Measurements from ENCODE around the gene UBE2D2. TPM values are rescaled to one million over a fixed set of nuclear protein-coding genes. Genes with fewer than 3 reads are reported as not detected.
"Not testable (repeated sequence)": the region's sequence is repeated elsewhere in the genome, so short reads cannot be mapped to it uniquely, and the experiment has no call there.

Gene UBE2D2
- polyA plus RNA-seq, 1 donor: 125 TPM

DNA sequence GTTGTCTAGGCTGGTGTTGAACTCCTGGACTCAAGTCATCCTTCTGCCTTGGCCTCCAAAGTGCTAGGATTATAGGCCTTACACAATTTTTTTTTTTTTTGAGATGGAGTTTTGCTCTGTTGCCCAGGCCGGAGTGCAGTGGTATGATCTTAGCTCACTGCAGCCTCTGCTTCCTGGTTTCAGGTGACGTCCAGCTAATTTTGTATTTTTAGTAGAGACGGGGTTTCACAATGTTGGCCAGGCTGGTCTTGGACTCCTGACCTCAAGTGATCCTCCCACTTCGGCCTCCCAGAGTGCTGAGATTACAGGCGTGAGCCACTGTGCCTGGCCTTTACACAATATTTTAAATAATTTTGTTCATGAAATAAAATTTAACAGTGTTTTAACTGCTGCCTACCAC, 21.0 kb downstream of the UBE2D2 start:
- H3K4me3 ChIP-seq (ENCODE audit: low read length); H3K27ac ChIP-seq (ENCODE audit: low read length); DNase-seq; H3K4me1 ChIP-seq (ENCODE audit: control insufficient read depth, insufficient read depth, low read length); H3K9me3 ChIP-seq (ENCODE audit: control insufficient read depth, low read depth, low read length); H3K27me3 ChIP-seq (ENCODE audit: control insufficient read depth, insufficient read depth, low read length): not testable (repeated sequence)
- WGBS (ENCODE audit: insufficient coverage, low lambda C conversion rate): no CpG with 5 or more reads among the region's 5 CpGs
- peaks cover 15% of the 10 kb centered on the region for H3K36me3 ChIP-seq (ENCODE audit: control insufficient read depth, insufficient read depth, low read length)

DNA sequence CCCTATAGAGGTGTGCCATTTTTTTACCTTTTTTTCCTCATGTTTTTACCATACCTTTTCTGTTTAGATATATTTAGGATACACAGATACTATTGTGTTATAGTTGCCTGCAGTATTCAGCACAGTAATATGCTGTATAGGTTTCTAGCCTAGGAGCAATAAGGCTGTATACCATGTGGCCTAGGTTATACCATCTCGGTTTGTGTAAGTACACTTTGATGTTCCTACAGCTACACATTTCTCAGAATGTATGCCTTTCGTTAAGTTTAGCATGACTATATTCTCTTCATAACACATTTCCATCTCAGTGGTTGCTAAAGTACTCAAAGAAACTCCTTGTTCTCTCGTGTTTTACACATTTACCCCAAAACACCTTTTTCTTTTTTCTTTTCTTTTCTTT, 23.0 kb downstream of the UBE2D2 start:
- 96% methylated on average over 2 of the region's 3 CpGs for WGBS (ENCODE audit: insufficient coverage, low lambda C conversion rate)
- Histone ChIP-seq H3K36me3 (ENCODE audit: control insufficient read depth, insufficient read depth, low read length) (peaks cover 19% of the 10 kb centered on the region), H3K27me3 (ENCODE audit: control insufficient read depth, insufficient read depth, low read length) (no peaks in the 10 kb centered on the region), H3K4me1 (ENCODE audit: control insufficient read depth, insufficient read depth, low read length) (no peaks in the 10 kb centered on the region), H3K9me3 (ENCODE audit: control insufficient read depth, low read depth, low read length) (no peaks in the 10 kb centered on the region), H3K4me3 (ENCODE audit: low read length) (no peak overlapping the region), H3K27ac (ENCODE audit: low read length) (no peak overlapping the region)
- DNase-seq: no peak

DNA sequence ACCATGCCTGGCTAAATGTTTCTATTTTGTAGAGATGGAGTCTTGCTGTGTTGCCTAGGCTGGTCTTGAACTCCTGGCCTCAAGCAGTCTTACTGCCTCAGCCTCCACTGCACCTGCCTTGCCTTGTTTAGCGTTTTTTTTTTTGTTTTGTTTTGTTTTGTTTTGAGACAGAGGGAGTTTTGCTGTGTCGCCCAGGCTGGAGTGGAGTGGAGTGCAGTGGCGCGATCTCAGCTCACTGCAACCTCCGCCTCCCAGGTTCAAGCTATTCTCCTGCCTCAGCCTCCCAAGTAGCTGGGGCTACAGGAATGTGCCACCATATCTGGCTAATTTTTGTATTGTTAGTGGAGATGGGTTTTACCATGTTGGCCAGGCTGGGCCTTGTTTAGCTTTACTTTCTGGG, 27.0 kb downstream of the UBE2D2 start:
- H3K36me3 ChIP-seq (ENCODE audit: control insufficient read depth, insufficient read depth, low read length): peaks cover 13% of the 10 kb centered on the region
- WGBS (ENCODE audit: insufficient coverage, low lambda C conversion rate): no CpG with 5 or more reads among the region's 5 CpGs
- H3K27me3 ChIP-seq (ENCODE audit: control insufficient read depth, insufficient read depth, low read length); H3K4me1 ChIP-seq (ENCODE audit: control insufficient read depth, insufficient read depth, low read length); DNase-seq; H3K4me3 ChIP-seq (ENCODE audit: low read length); H3K27ac ChIP-seq (ENCODE audit: low read length); H3K9me3 ChIP-seq (ENCODE audit: control insufficient read depth, low read depth, low read length): not testable (repeated sequence)

DNA sequence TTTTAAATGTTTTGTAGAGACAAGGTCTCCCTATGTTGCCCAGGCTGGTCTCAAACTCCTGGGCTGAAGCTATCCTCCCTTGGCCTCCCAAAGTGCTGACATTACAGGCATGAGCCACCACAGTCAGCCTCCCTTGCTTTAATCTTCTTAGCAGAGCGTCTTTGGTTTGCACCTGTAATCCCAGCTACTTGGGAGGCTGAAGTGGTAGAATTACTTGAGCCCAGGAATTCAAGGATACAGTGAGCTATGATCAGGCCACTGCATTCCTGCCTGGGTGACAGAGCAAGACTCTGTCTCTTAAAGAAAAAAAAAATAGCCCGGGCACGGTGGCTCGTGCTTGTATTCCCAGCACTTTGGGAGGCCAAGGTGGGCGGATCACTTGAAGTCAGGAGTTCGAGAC, 27.8 kb downstream of the UBE2D2 start:
- H3K4me3 ChIP-seq (ENCODE audit: low read length): no peak overlapping the region
- no peak overlapping the region for H3K27ac ChIP-seq (ENCODE audit: low read length)
- peaks cover 13% of the 10 kb centered on the region for H3K36me3 ChIP-seq (ENCODE audit: control insufficient read depth, insufficient read depth, low read length)
- no peaks in the 10 kb centered on the region for H3K27me3 ChIP-seq (ENCODE audit: control insufficient read depth, insufficient read depth, low read length)
- DNase-seq: no peak
- no peaks in the 10 kb centered on the region for H3K4me1 ChIP-seq (ENCODE audit: control insufficient read depth, insufficient read depth, low read length)
- H3K9me3 ChIP-seq (ENCODE audit: control insufficient read depth, low read depth, low read length): no peaks in the 10 kb centered on the region
- WGBS (ENCODE audit: insufficient coverage, low lambda C conversion rate): no CpG with 5 or more reads among the region's 6 CpGs

DNA sequence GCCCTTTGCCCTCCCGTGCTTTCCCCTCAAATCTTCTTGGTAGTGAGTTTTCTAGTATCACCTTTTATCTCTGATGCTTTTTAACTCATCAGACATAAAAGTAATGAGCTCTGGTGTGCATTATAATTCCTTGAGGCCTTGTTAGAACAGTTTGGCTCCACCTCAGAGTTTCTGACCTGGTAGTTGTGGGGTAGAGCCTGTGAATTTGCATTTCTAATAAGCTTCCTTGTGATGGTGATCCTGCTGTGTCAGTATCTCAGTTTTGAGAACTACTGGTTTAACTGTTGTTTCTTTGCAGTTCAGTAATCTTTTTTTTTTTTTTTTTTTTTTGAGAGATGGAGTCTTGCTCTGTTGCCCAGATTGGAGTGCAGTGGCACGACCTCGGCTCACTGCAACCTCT, 31.1 kb downstream of the UBE2D2 start:
- no peaks in the 10 kb centered on the region for H3K4me1 ChIP-seq (ENCODE audit: control insufficient read depth, insufficient read depth, low read length)
- DNase-seq: no peak
- H3K9me3 ChIP-seq (ENCODE audit: control insufficient read depth, low read depth, low read length): no peaks in the 10 kb centered on the region
- no peak overlapping the region for H3K27ac ChIP-seq (ENCODE audit: low read length)
- no peaks in the 10 kb centered on the region for H3K27me3 ChIP-seq (ENCODE audit: control insufficient read depth, insufficient read depth, low read length)
- no peak overlapping the region for H3K4me3 ChIP-seq (ENCODE audit: low read length)
- 83% methylated on average over 1 of the region's 3 CpGs for WGBS (ENCODE audit: insufficient coverage, low lambda C conversion rate)
- peaks cover 4% of the 10 kb centered on the region for H3K36me3 ChIP-seq (ENCODE audit: control insufficient read depth, insufficient read depth, low read length)

DNA sequence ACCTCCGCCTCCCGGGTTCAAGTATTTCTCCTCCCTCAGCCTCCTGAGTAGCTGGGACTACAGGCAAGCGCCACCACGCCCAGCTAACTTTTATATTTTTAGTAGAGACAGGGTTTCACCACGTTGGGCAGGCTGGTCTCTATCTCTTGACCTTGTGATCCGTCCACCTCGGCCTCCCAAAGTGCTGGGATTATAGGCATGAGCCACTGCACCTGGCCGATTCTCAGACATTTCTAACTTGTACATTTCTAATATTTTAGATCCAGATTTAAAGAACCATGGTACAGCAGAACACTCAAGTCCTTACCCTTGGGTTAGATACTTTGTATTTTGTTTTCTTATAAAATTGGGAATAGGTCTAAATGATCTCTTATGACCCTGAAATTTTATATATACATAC, 31.9 kb downstream of the UBE2D2 start:
- not testable (repeated sequence) for H3K36me3 ChIP-seq (ENCODE audit: control insufficient read depth, insufficient read depth, low read length); DNase-seq; H3K27ac ChIP-seq (ENCODE audit: low read length); H3K4me3 ChIP-seq (ENCODE audit: low read length); H3K9me3 ChIP-seq (ENCODE audit: control insufficient read depth, low read depth, low read length); H3K27me3 ChIP-seq (ENCODE audit: control insufficient read depth, insufficient read depth, low read length); H3K4me1 ChIP-seq (ENCODE audit: control insufficient read depth, insufficient read depth, low read length)
- no CpG with 5 or more reads among the region's 8 CpGs for WGBS (ENCODE audit: insufficient coverage, low lambda C conversion rate)

DNA sequence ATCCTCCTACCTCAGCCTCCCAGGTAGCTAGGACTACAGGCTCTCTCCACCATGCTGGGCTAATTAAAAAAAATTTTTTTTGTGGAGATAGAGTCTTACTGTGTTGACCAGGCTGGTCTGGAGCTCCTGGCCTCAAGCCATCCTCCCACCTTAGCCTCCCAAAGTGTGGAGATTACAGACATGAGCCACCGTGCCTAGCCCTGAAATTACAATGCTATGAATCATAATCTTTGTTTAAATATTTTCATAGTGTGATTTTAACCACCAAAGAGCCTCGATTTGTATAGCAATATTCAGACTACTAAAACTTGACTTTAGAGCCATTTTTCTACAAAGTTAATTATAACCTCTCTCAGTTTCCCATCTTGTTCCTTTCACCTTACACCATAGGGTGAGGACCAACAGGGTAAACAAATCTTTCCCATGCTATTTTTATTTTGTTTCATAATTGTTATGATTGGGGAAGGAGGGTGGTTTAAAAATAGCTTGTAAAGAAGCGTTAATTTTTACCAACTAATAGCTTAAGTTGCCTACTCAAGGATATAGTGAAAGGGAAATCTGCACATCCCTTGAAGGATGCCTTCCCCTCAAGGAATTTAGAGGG, 32.7 kb downstream of the UBE2D2 start:
- no peak for DNase-seq
- Histone ChIP-seq H3K4me1 (ENCODE audit: control insufficient read depth, insufficient read depth, low read length) (no peaks in the 10 kb centered on the region), H3K36me3 (ENCODE audit: control insufficient read depth, insufficient read depth, low read length) (peaks cover 2% of the 10 kb centered on the region), H3K27me3 (ENCODE audit: control insufficient read depth, insufficient read depth, low read length) (no peaks in the 10 kb centered on the region), H3K4me3 (ENCODE audit: low read length) (no peak overlapping the region), H3K27ac (ENCODE audit: low read length) (no peak overlapping the region), H3K9me3 (ENCODE audit: control insufficient read depth, low read depth, low read length) (no peaks in the 10 kb centered on the region)
- WGBS (ENCODE audit: insufficient coverage, low lambda C conversion rate): 100% methylated on average over 1 of the region's 3 CpGs

DNA sequence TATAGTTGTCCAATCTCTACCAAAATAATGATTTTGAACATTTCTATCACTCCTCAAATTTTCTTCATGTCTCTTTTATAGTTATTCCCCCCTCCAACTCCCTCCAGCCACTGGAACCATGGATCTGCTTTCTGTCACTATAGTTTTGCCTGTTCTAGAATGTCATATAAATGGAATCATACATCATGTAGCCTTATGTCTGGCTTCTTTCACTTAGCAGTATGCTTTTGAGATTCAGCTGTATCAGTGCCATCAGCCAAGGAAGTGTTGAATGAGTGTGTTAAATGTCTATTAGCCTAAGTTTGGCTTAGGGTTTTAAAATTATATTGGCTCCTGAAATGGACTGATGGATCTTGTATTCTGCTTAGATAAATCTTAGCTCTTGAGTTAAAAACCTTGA, 36.0 kb downstream of the UBE2D2 start:
- no peak for DNase-seq
- Histone ChIP-seq H3K4me3 (ENCODE audit: low read length) (no peak overlapping the region), H3K4me1 (ENCODE audit: control insufficient read depth, insufficient read depth, low read length) (no peaks in the 10 kb centered on the region), H3K9me3 (ENCODE audit: control insufficient read depth, low read depth, low read length) (no peaks in the 10 kb centered on the region), H3K27me3 (ENCODE audit: control insufficient read depth, insufficient read depth, low read length) (no peaks in the 10 kb centered on the region), H3K36me3 (ENCODE audit: control insufficient read depth, insufficient read depth, low read length) (peaks cover 17% of the 10 kb centered on the region), H3K27ac (ENCODE audit: low read length) (no peak overlapping the region)

DNA sequence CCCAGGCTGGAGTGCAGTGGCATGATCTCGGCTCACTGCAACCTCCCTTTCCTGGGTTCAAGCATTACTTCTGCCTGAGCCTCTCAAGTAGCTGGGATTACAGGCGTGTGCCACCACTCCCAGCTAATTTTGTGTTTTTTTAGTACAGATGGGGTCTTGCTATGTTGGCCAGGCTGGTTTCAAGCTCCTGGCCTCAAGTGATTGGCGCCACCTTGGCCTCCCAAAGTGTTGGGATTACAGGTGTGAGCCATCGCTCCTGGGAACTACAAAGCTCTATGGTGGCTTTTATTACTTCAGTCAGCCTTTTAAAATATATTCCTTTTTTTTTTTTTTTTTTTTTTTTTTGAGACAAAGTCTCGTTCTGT, 37.4 kb downstream of the UBE2D2 start:
- no CpG with 5 or more reads among the region's 5 CpGs for WGBS (ENCODE audit: insufficient coverage, low lambda C conversion rate)
- not testable (repeated sequence) for H3K4me1 ChIP-seq (ENCODE audit: control insufficient read depth, insufficient read depth, low read length); H3K4me3 ChIP-seq (ENCODE audit: low read length); H3K9me3 ChIP-seq (ENCODE audit: control insufficient read depth, low read depth, low read length); H3K27me3 ChIP-seq (ENCODE audit: control insufficient read depth, insufficient read depth, low read length); H3K27ac ChIP-seq (ENCODE audit: low read length); DNase-seq
- peaks cover 30% of the 10 kb centered on the region for H3K36me3 ChIP-seq (ENCODE audit: control insufficient read depth, insufficient read depth, low read length)

DNA sequence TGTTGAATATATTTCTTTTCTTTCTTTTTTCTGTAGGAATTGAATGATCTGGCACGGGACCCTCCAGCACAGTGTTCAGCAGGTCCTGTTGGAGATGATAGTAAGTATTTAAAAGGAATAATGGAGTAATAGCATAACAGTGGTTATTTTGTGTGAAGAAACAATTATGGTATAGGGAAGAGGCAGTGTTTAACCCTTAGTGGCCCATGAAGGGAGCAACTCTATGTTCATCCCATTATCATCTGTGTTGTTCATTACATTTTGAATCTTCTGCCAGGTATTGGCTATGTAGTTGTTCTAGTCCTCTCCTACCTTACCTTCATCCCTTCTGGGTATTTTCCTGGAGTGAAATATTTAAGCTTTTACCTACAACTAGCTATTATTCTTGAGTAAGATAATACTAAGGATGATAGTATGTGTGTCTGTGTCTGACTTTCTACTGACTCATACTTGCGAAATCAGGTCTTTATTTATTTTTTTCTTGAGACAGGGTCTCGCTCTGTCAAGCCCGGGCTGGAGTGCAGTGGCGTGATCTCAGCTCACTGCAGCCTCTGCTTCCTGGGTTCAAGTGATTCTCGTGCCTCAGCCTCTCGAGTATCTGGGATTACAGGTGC, 39.3 kb downstream of the UBE2D2 start:
- H3K36me3 ChIP-seq (ENCODE audit: control insufficient read depth, insufficient read depth, low read length): peaks cover 39% of the 10 kb centered on the region
- no CpG with 5 or more reads among the region's 7 CpGs for WGBS (ENCODE audit: insufficient coverage, low lambda C conversion rate)

DNA sequence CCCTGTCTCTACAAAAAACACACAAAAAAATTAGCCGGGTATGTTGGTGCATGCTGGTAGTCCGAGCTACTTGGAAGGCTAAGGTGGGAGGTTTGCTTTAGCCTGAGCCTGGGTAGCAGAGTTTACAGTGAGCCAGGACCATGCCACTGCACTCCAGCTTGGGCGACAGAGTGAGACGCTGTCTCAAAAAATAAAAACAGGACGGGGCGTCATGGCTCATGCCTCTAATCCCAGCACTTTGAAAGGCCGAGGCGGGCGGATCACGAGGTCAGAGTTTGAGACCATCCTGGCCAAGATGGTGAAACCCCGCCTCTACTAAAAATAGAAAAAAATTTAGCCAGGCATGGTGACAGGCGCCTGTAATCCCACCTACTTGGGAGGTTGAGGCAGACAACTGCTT, 40.3 kb downstream of the UBE2D2 start:
- Histone ChIP-seq H3K4me1 (ENCODE audit: control insufficient read depth, insufficient read depth, low read length) (no peaks in the 10 kb centered on the region), H3K27me3 (ENCODE audit: control insufficient read depth, insufficient read depth, low read length) (no peaks in the 10 kb centered on the region), H3K9me3 (ENCODE audit: control insufficient read depth, low read depth, low read length) (no peaks in the 10 kb centered on the region), H3K4me3 (ENCODE audit: low read length) (no peak overlapping the region), H3K36me3 (ENCODE audit: control insufficient read depth, insufficient read depth, low read length) (peaks cover 41% of the 10 kb centered on the region), H3K27ac (ENCODE audit: low read length) (no peak overlapping the region)
- DNase-seq: no peak
- no CpG with 5 or more reads among the region's 12 CpGs for WGBS (ENCODE audit: insufficient coverage, low lambda C conversion rate)

More for the DNA sequence above, 39.3 kb downstream of the UBE2D2 start:
- H3K27ac ChIP-seq (ENCODE audit: low read length): no peak overlapping the region
- no peaks in the 10 kb centered on the region for H3K27me3 ChIP-seq (ENCODE audit: control insufficient read depth, insufficient read depth, low read length)
- H3K9me3 ChIP-seq (ENCODE audit: control insufficient read depth, low read depth, low read length): no peaks in the 10 kb centered on the region
- H3K4me1 ChIP-seq (ENCODE audit: control insufficient read depth, insufficient read depth, low read length): no peaks in the 10 kb centered on the region
- H3K4me3 ChIP-seq (ENCODE audit: low read length): no peak overlapping the region
- no peak for DNase-seq

Data from large intestine (tissue), 3 donors.